ENCODE data around the gene CHCHD3. TPM values are rescaled to one million over a fixed set of nuclear protein-coding genes. Genes with fewer than 3 reads are reported as not detected.

The CHCHD3 gene
- polyA plus RNA-seq, 3 donors: 30.5 to 56.7 (median 48.8) TPM

- Histone ChIP-seq H3K9me3 (replicated peaks in 1 of 2; ENCODE audit: control insufficient read depth in 1 of 2, insufficient read depth in 1 of 2, low read length in 2 of 2) (no peaks in the 10 kb centered on the region), H3K27ac (ENCODE audit: low read depth in 1 of 2, low read length in 2 of 2) (no peak overlapping the region), H3K36me3 (replicated peaks in 1 of 2; ENCODE audit: control insufficient read depth in 1 of 2, insufficient read depth in 2 of 2, low read length in 2 of 2) (no peaks in the 10 kb centered on the region), H3K79me2 (ENCODE audit: insufficient read depth, low read length) (no peaks in the 10 kb centered on the region), H3K27me3 (ENCODE audit: control insufficient read depth in 2 of 2, insufficient read depth in 2 of 2, low read length in 2 of 2) (no peaks in the 10 kb centered on the region), H2AFZ (ENCODE audit: insufficient read depth, low read depth, low read length, poor library complexity, severe bottlenecking) (no peak overlapping the region), H3K4me1 (ENCODE audit: control insufficient read depth in 1 of 2, insufficient read depth in 2 of 2, low read length in 2 of 2) (no peaks in the 10 kb centered on the region), H4K20me1 (ENCODE audit: insufficient read depth, low read length) (no peaks in the 10 kb centered on the region), H3K9ac (ENCODE audit: insufficient read depth, low read length, poor library complexity, severe bottlenecking) (no peak overlapping the region), H3K4me2 (replicated peaks; ENCODE audit: extremely low read depth, low read length, poor library complexity, severe bottlenecking) (no peak overlapping the region), H3K4me3 (replicated peaks in 1 of 3; ENCODE audit: low read depth in 2 of 3, low read length in 3 of 3) (no peak overlapping the region)
- TF ChIP-seq CTCF (IDR thresholded peaks at IDR 0.05): no peak
- intact Hi-C loops (cut with micrococcal nuclease): no loop called here
- Mint-ChIP-seq H3K4me3 (no peak overlapping the region), H3K27me3 (ENCODE audit: low read depth in 3 of 3) (no peaks in the 10 kb centered on the region), H3K4me1 (no peaks in the 10 kb centered on the region), H3K36me3 (peaks cover 17 to 18% of the 10 kb centered on the region in 2 donors), H3K27ac (no peak overlapping the region), H3K9me3 (no peaks in the 10 kb centered on the region)
- 100% methylated on average over 2 of the region's 6 CpGs for WGBS (ENCODE audit: insufficient coverage)
- no peak for DNase-seq
Observed at GRCh38 chr7:132815696-132816311, 266.1 kb downstream of the CHCHD3 start.

- Histone ChIP-seq H3K4me1 (ENCODE audit: control insufficient read depth in 1 of 2, insufficient read depth in 2 of 2, low read length in 2 of 2) (no peaks in the 10 kb centered on the region), H3K36me3 (replicated peaks in 1 of 2; ENCODE audit: control insufficient read depth in 1 of 2, insufficient read depth in 2 of 2, low read length in 2 of 2) (no peaks in the 10 kb centered on the region), H3K27ac (ENCODE audit: low read depth in 1 of 2, low read length in 2 of 2) (no peak overlapping the region), H3K27me3 (ENCODE audit: control insufficient read depth in 2 of 2, insufficient read depth in 2 of 2, low read length in 2 of 2) (no peaks in the 10 kb centered on the region), H3K9ac (ENCODE audit: insufficient read depth, low read length, poor library complexity, severe bottlenecking) (no peak overlapping the region), H3K4me2 (replicated peaks; ENCODE audit: extremely low read depth, low read length, poor library complexity, severe bottlenecking) (no peak overlapping the region), H3K4me3 (replicated peaks in 1 of 3; ENCODE audit: low read depth in 2 of 3, low read length in 3 of 3) (no peak overlapping the region), H3K79me2 (ENCODE audit: insufficient read depth, low read length) (no peaks in the 10 kb centered on the region), H4K20me1 (ENCODE audit: insufficient read depth, low read length) (no peaks in the 10 kb centered on the region), H3K9me3 (replicated peaks in 1 of 2; ENCODE audit: control insufficient read depth in 1 of 2, insufficient read depth in 1 of 2, low read length in 2 of 2) (no peaks in the 10 kb centered on the region), H2AFZ (ENCODE audit: insufficient read depth, low read depth, low read length, poor library complexity, severe bottlenecking) (no peak overlapping the region)
- intact Hi-C loops (cut with micrococcal nuclease): no loop called here
- H3K9me3 Mint-ChIP-seq: no peaks in the 10 kb centered on the region
- H3K27me3 Mint-ChIP-seq (ENCODE audit: low read depth in 3 of 3): no peaks in the 10 kb centered on the region
- H3K4me3 Mint-ChIP-seq: no peak overlapping the region
- peaks cover 17 to 18% of the 10 kb centered on the region in 2 donors for H3K36me3 Mint-ChIP-seq
- H3K4me1 Mint-ChIP-seq: no peaks in the 10 kb centered on the region
- no peak for TF ChIP-seq CTCF (IDR thresholded peaks at IDR 0.05)
- no peak overlapping the region for H3K27ac Mint-ChIP-seq
- no peak for DNase-seq
Observed at GRCh38 chr7:132815130-132815529, 266.8 kb downstream of the CHCHD3 start.
